Testis (tissue), 3 donors: ENCODE data around the gene SYT5. TPM values are rescaled to one million over a fixed set of nuclear protein-coding genes. Genes with fewer than 3 reads are reported as not detected.

Experiments
- DNase-seq: peaks from one replicate; pipeline ENCODE4 v3.0.0-alpha.2; 2019
- H3K27ac ChIP-seq, 2 donors: fragments of 200-600 bp; sonication (generic); one replicate each; pipeline ENCODE4 v1.5.1; 2019
- H3K27me3 ChIP-seq: fragments of 200-600 bp; sonication (generic); one replicate; pipeline ENCODE4 v1.5.1; 2019
- H3K36me3 ChIP-seq: fragments of 200-600 bp; sonication (generic); one replicate; pipeline ENCODE4 v1.5.1; 2017; ENCODE audit warnings: low read depth; ENCODE audit errors: missing control alignments
- H3K4me1 ChIP-seq: fragments of 200-600 bp; sonication (generic); one replicate; pipeline ENCODE4 v1.5.1; 2019
- H3K4me3 ChIP-seq, 2 donors: fragments of 200-600 bp; sonication (generic); one replicate each; pipeline ENCODE4 v1.5.1; 2017 to 2019
- H3K9me3 ChIP-seq: fragments of 200-600 bp; sonication (generic); one replicate; pipeline ENCODE4 v1.5.1; 2017
- POLR2A ChIP-seq: fragments of 450-650 bp; IDR thresholded peaks from one replicate; pipeline ENCODE4 v1.6.1; 2017; ENCODE audit warnings: antibody characterized with exemption, mild to moderate bottlenecking, moderate library complexity
- WGBS, 2 donors: methylation state at CpG; one replicate each; pipeline ENCODE4 v1.1.5; 2018; 5-methylcytosine and 5-hydroxymethylcytosine counted together
- intact Hi-C: fragments of 100-400 bp; cut with DNase I; formaldehyde crosslinking; loops from one replicate; pipeline ENCODE4 v1.15.1; 2023; ENCODE audit warnings: low total_unique reads
- polyA plus RNA-seq: library from polyadenylated mRNA; stranded (reverse); fragments of 350-450 nt; fragmentation: Illumina TruSeq; extraction: RNeasy Lipid Tissue Mini Kit (QIAGEN cat#74804); gene quantifications from one replicate; pipeline ENCODE4 v1.2.3, GENCODE V29; 2014; ENCODE audit warnings: low read depth, low replicate concordance; ENCODE audit not compliant: insufficient read depth
- total RNA-seq, 2 donors: library from RNA; depleted of rRNA; stranded (reverse); fragments of >200 nt; gene quantifications; one replicate each; pipeline ENCODE4 v1.2.3, GENCODE V29; 2016
- TF ChIP-seq, protein P1 (sequence below), 3 experiments: fragments of 450-650 bp in 2 of 3; fragments of 200-600 bp in 1 of 3; sonication (generic) in 1 of 3; IDR thresholded peaks; one replicate each; pipeline ENCODE4 v1.5.1; 2016 to 2019; ENCODE audit warnings: antibody characterized with exemption in 3 of 3, mild to moderate bottlenecking in 2 of 3, moderate library complexity in 1 of 3

SYT5 gene
- total and polyA plus RNA-seq, 3 donors from 2014 or later: 1.6 to 11.7 (median 5.0) TPM

DNA sequence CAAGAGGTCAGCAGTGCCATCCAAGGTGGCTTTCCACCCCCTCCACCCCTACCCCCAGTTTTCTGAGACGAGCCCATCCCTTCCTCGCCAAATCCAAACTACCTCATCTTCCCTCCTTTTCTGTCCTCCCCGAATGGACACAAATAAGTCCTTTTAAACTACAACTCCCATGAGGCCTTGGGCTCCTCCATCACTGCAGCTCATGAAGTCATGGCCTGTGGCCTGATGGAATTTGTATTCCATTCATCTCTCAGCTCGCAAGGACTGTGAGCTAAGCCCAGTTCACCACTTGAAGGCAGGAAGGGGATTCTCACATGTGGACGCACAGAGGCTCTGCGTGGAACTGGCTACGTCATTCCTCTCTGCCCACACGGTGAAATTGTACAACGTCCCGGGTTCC lies 16.7 kb upstream of the SYT5 start:
- TF ChIP-seq, protein P1, sequence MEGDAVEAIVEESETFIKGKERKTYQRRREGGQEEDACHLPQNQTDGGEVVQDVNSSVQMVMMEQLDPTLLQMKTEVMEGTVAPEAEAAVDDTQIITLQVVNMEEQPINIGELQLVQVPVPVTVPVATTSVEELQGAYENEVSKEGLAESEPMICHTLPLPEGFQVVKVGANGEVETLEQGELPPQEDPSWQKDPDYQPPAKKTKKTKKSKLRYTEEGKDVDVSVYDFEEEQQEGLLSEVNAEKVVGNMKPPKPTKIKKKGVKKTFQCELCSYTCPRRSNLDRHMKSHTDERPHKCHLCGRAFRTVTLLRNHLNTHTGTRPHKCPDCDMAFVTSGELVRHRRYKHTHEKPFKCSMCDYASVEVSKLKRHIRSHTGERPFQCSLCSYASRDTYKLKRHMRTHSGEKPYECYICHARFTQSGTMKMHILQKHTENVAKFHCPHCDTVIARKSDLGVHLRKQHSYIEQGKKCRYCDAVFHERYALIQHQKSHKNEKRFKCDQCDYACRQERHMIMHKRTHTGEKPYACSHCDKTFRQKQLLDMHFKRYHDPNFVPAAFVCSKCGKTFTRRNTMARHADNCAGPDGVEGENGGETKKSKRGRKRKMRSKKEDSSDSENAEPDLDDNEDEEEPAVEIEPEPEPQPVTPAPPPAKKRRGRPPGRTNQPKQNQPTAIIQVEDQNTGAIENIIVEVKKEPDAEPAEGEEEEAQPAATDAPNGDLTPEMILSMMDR (IDR thresholded peaks at IDR 0.05): no peak
- no peak for TF ChIP-seq POLR2A
- intact Hi-C loops: no loop called here
- 85 to 91% methylated on average over 5 to 10 of the region's 10 CpGs for WGBS, 2 donors
- no peaks in the 10 kb centered on the region for H3K27me3 ChIP-seq
- no peak for DNase-seq
- H3K27ac ChIP-seq: no peak overlapping the region
- no peaks in the 10 kb centered on the region for H3K4me1 ChIP-seq
- H3K4me3 ChIP-seq: no peak overlapping the region
- H3K9me3 ChIP-seq: no peaks in the 10 kb centered on the region
- H3K36me3 ChIP-seq: no peaks in the 10 kb centered on the region

DNA sequence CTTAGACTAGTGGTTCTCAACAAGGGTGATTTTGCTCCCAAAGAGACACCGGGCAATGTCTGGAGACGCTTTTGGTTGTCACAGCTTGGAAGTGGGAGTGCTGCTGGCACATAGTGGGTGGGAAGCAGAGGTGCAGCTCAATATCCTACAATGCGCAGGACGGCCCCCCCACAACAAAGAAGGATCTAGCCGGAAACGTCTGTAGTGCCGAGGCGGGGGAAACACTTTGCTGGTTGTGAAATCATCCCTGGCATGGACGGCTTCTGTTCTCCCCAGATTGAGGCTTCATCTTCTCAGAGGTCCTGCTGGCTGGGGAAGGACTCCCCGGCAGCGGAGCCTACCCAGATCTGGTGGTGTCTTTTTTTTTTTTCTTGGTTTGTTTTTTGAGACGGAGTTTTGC lies 13.4 kb upstream of the SYT5 start:
- no peak for TF ChIP-seq POLR2A
- TF ChIP-seq, protein P1 (IDR thresholded peaks at IDR 0.05): no peak
- H3K27me3 ChIP-seq: no peaks in the 10 kb centered on the region
- DNase-seq: no peak
- H3K9me3 ChIP-seq: no peaks in the 10 kb centered on the region
- H3K4me1 ChIP-seq: no peaks in the 10 kb centered on the region
- H3K36me3 ChIP-seq: no peaks in the 10 kb centered on the region
- no peak overlapping the region for H3K4me3 ChIP-seq
- WGBS, 2 donors: 83 to 85% methylated on average over 6 to 12 of the region's 12 CpGs
- H3K27ac ChIP-seq: no peak overlapping the region
- intact Hi-C loops: no loop called here

DNA sequence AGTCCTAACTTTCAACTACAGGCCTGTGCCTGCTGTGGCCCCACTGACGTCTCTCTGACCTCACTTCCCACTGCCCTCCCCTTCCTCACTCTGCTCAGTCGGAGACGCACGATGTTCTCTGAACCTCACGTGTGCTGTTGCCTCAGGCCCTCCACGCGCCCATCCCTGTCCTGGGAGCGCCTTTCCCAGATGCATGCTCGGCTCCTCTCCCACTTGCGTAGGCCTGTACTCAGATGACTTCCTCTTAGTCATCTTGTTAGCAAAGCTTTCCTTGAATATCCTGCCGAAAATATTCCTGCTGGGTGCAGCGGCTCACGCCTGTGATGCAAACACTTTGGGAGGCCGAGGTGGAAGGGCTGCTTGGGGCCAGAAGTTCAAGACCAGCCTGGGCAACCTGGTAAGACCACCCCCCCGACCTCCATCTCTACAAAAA lies 9.3 kb upstream of the SYT5 start:
- no peak overlapping the region for H3K27ac ChIP-seq
- no peak overlapping the region for H3K4me3 ChIP-seq
- intact Hi-C loops: no loop called here
- 57 to 73% methylated on average over 15 of the region's 15 CpGs for WGBS, 2 donors
- no peaks in the 10 kb centered on the region for H3K27me3 ChIP-seq
- no peak for TF ChIP-seq POLR2A
- TF ChIP-seq, protein P1 (IDR thresholded peaks at IDR 0.05): no peak
- H3K36me3 ChIP-seq: no peaks in the 10 kb centered on the region
- no peaks in the 10 kb centered on the region for H3K9me3 ChIP-seq
- no peak for DNase-seq
- H3K4me1 ChIP-seq: no peaks in the 10 kb centered on the region

DNA sequence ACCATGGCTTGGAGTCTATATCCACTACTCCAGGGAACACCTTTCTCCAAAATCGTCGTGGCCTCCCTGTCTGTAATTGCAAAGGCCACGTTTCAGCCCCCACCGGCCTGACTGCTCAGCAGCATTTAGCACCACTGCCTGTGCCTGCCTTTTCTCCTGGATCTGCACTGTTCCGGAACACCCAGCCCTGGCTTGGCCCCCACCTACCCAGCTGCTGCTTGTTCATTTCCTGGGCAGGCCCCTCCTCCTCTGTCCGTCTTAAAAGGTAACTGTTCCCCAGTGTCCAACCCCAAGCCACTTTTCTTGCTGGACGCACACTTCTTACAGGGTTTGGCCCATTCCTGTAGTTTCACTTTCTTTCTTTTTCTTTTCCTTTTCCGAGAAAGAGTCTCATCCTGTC lies 8.5 kb upstream of the SYT5 start:
- H3K36me3 ChIP-seq: no peaks in the 10 kb centered on the region
- no peak for DNase-seq
- H3K4me3 ChIP-seq: no peak overlapping the region
- intact Hi-C loops: no loop called here
- no peaks in the 10 kb centered on the region for H3K9me3 ChIP-seq
- TF ChIP-seq POLR2A: no peak
- TF ChIP-seq, protein P1 (IDR thresholded peaks at IDR 0.05): no peak
- H3K27ac ChIP-seq: no peak overlapping the region
- H3K27me3 ChIP-seq: no peaks in the 10 kb centered on the region
- H3K4me1 ChIP-seq: no peaks in the 10 kb centered on the region
- 63 to 77% methylated on average over 8 of the region's 8 CpGs for WGBS, 2 donors

DNA sequence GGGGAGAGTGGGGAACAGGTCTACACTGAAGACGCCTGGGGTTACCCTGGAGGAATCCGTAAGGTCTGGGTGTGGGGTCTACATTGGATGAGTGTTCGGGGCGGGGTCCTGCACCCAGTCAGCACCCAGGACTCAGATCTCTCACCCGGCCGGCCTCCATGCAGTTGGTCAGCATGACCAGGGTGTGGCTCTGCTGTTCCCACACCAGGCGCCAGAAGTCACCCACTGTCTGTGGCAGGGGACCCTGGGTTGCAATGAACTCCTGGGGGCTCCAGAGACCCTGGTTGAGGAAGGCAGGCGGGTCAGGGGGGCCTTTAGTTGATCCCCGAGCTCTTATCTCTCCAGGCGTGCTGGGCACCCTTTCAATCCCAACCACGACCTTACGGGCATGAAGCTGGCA lies 6.0 kb upstream of the SYT5 start:
- no peaks in the 10 kb centered on the region for H3K9me3 ChIP-seq
- 85 to 88% methylated on average over 6 to 12 of the region's 12 CpGs for WGBS, 2 donors
- no peak for DNase-seq
- TF ChIP-seq, protein P1 (IDR thresholded peaks at IDR 0.05): no peak
- no peak for TF ChIP-seq POLR2A
- H3K27ac ChIP-seq: no peak overlapping the region
- H3K27me3 ChIP-seq: no peaks in the 10 kb centered on the region
- no peaks in the 10 kb centered on the region for H3K4me1 ChIP-seq
- intact Hi-C loops: no loop called here
- H3K36me3 ChIP-seq: no peaks in the 10 kb centered on the region
- H3K4me3 ChIP-seq: no peak overlapping the region
